Measurements from ENCODE around the gene ANXA6.

- peak; percentile 94 for TF ChIP-seq CTCF (conservative IDR thresholded peaks at IDR 0.05; ENCODE audit: low read length)
- no peak for TF ChIP-seq EZH2phosphoT487 (IDR thresholded peaks at IDR 0.05; ENCODE audit: borderline replicate concordance, low read depth, low read length)
Observed at GRCh38 chr5:151126199-151126645, 31.4 kb downstream of the ANXA6 start.

All from OCI-LY7 (cell line).